Suppressor macrophage treated with lipopolysaccharide for 4 hours (primary cell): Measurements from ENCODE around the gene OR6A2.
"Not testable (repeated sequence)": the region's sequence is repeated elsewhere in the genome, so short reads cannot be mapped to it uniquely, and the experiment has no call there.

Experiments used
- DNase-seq: peaks from one replicate; pipeline ENCODE4 v3.0.0-alpha.2; 2020

OR6A2 gene

GRCh38 chr11:6799402-6799801 is at the start of gene OR6A2:
OR6A2 (minus strand) TSS chr11:6799689; CDS start chr11:6795708, 3,981 bp downstream.
- peak; percentile 22 for DNase-seq

GRCh38 chr11:6845383-6845782 is 45.9 kb upstream of the OR6A2 start, which contains the start of gene OR10A5:
OR10A5 (plus strand) TSS chr11:6845683; CDS start chr11:6845683, 0 bp downstream.
- DNase-seq = no peak

GRCh38 chr11:6844356-6844755 is 44.9 kb upstream of the OR6A2 start:
- DNase-seq = no peak

- DNase-seq = no peak
Measured at GRCh38 chr11:6843670-6844069, 44.2 kb upstream of the OR6A2 start.

GRCh38 chr11:6841694-6842093 is 42.2 kb upstream of the OR6A2 start:
- no peak for DNase-seq

- peak; percentile 28 for DNase-seq
Measured at GRCh38 chr11:6834021-6834420, 34.5 kb upstream of the OR6A2 start.

- DNase-seq = no peak
Measured at GRCh38 chr11:6833356-6833755, 33.9 kb upstream of the OR6A2 start.

- DNase-seq = no peak
Measured at GRCh38 chr11:6828103-6828502, 28.6 kb upstream of the OR6A2 start.

- DNase-seq = no peak
Measured at GRCh38 chr11:6825231-6825744, 25.8 kb upstream of the OR6A2 start.

GRCh38 chr11:6824136-6824823 is 24.8 kb upstream of the OR6A2 start:
- no peak for DNase-seq

- no peak for DNase-seq
Measured at GRCh38 chr11:6818967-6819366, 19.5 kb upstream of the OR6A2 start.

GRCh38 chr11:6817694-6818093 is 18.2 kb upstream of the OR6A2 start:
- no peak for DNase-seq

GRCh38 chr11:6813656-6814055 is 14.2 kb upstream of the OR6A2 start:
- no peak for DNase-seq

GRCh38 chr11:6812390-6813005 is 13.0 kb upstream of the OR6A2 start:
- peak; percentile 64 for DNase-seq

- DNase-seq = not testable (repeated sequence)
Measured at GRCh38 chr11:6801075-6801474, 1.6 kb upstream of the OR6A2 start.

GRCh38 chr11:6794639-6795038 is 4.8 kb downstream of the OR6A2 start:
- no peak for DNase-seq

- no peak for DNase-seq
Measured at GRCh38 chr11:6790546-6790945, 8.9 kb downstream of the OR6A2 start.

- DNase-seq = no peak
Measured at GRCh38 chr11:6782720-6783119, 16.8 kb downstream of the OR6A2 start, which contains the start of gene OR2AG1. OR2AG1 (plus strand) TSS chr11:6783020; CDS start chr11:6785038, 2,018 bp downstream.

GRCh38 chr11:6780829-6781228 is 18.7 kb downstream of the OR6A2 start:
- no peak for DNase-seq

- peak; percentile 8 for DNase-seq
Measured at GRCh38 chr11:6778518-6778917, 21.0 kb downstream of the OR6A2 start.

GRCh38 chr11:6771926-6772893 is 27.3 kb downstream of the OR6A2 start, which contains the start of gene OR2AG2:
OR2AG2 (minus strand) TSS chr11:6771976; CDS start chr11:6768957, 3,019 bp downstream.
- DNase-seq = peak; percentile 77

GRCh38 chr11:6757373-6757967 is 42.0 kb downstream of the OR6A2 start:
- DNase-seq = peak; percentile 70
